HUES64 (cell line): ENCODE results near the gene SLC6A1.
"Not testable (repeated sequence)": the region's sequence is repeated elsewhere in the genome, so short reads cannot be mapped to it uniquely, and the experiment has no call there.

ENCODE experiments used
- H3K27ac ChIP-seq: 2 replicates; pipeline ENCODE4 v1.7.0; 2013; ENCODE audit warnings: low read depth, low read length, inconsistent platforms
- H3K27me3 ChIP-seq: 2 replicates; pipeline ENCODE4 v1.6.1; 2013; ENCODE audit warnings: mild to moderate bottlenecking, low read length; ENCODE audit not compliant: insufficient read depth
- H3K36me3 ChIP-seq: 2 replicates; pipeline ENCODE4 v1.6.1; 2013; ENCODE audit warnings: mild to moderate bottlenecking, low read length; ENCODE audit not compliant: insufficient read depth
- H3K4me1 ChIP-seq: 2 replicates; pipeline ENCODE4 v1.6.1; 2013; ENCODE audit warnings: mild to moderate bottlenecking, low read length, moderate library complexity; ENCODE audit not compliant: insufficient read depth
- H3K4me3 ChIP-seq: 2 replicates; pipeline ENCODE4 v1.5.1; 2013; ENCODE audit warnings: mild to moderate bottlenecking, low read length, moderate library complexity
- H3K9ac ChIP-seq: 2 replicates; pipeline ENCODE4 v1.6.1; 2013; ENCODE audit warnings: mild to moderate bottlenecking, low read depth, low read length
- H3K9me3 ChIP-seq: 2 replicates; pipeline ENCODE4 v1.6.1; 2013; ENCODE audit warnings: low read depth, low read length; ENCODE audit not compliant: insufficient read depth
- WGBS: fragments of 150-250, 120-280 bp; methylation state at CpG from one replicate; pipeline ENCODE4 v1.1.7; 2013; ENCODE audit warnings: missing lambda C conversion rate; 5-methylcytosine and 5-hydroxymethylcytosine counted together

The SLC6A1 gene

GRCh38 chr3:11054739-11055438 is 62.3 kb downstream of the SLC6A1 start:
- H3K36me3 ChIP-seq: no peaks in the 10 kb centered on the region
- no peak overlapping the region for H3K9ac ChIP-seq
- 90% methylated on average over 17 of the region's 17 CpGs for WGBS
- no peaks in the 10 kb centered on the region for H3K4me1 ChIP-seq
- no peaks in the 10 kb centered on the region for H3K27me3 ChIP-seq
- H3K27ac ChIP-seq: no peak overlapping the region
- no peaks in the 10 kb centered on the region for H3K9me3 ChIP-seq
- no peak overlapping the region for H3K4me3 ChIP-seq

GRCh38 chr3:11055496-11055895 is 62.9 kb downstream of the SLC6A1 start:
- no peak overlapping the region for H3K9ac ChIP-seq
- no peaks in the 10 kb centered on the region for H3K4me1 ChIP-seq
- H3K9me3 ChIP-seq: no peaks in the 10 kb centered on the region
- no peak overlapping the region for H3K4me3 ChIP-seq
- H3K27me3 ChIP-seq: peaks cover 3% of the 10 kb centered on the region; the same call in 1 of the 2 replicates
- 94% methylated on average over 10 of the region's 10 CpGs for WGBS
- no peaks in the 10 kb centered on the region for H3K36me3 ChIP-seq
- no peak overlapping the region for H3K27ac ChIP-seq

- H3K27me3 ChIP-seq: peaks cover 7% of the 10 kb centered on the region
- no peaks in the 10 kb centered on the region for H3K36me3 ChIP-seq
- WGBS: 80% methylated on average over 8 of the region's 8 CpGs
- H3K9me3 ChIP-seq: no peaks in the 10 kb centered on the region
- H3K4me1 ChIP-seq: no peaks in the 10 kb centered on the region
- H3K4me3 ChIP-seq: no peak overlapping the region
- no peak overlapping the region for H3K27ac ChIP-seq
- H3K9ac ChIP-seq: no peak overlapping the region
Observed at GRCh38 chr3:11056531-11057050, 64.0 kb downstream of the SLC6A1 start.

- 88% methylated on average over 4 of the region's 4 CpGs for WGBS
- no peaks in the 10 kb centered on the region for H3K36me3 ChIP-seq
Observed at GRCh38 chr3:11057655-11058054, 65.1 kb downstream of the SLC6A1 start.

GRCh38 chr3:11059090-11059798 is 66.7 kb downstream of the SLC6A1 start:
- WGBS: 47% methylated on average over 14 of the region's 14 CpGs
- no peaks in the 10 kb centered on the region for H3K9me3 ChIP-seq
- H3K9ac ChIP-seq: no peak overlapping the region
- H3K27me3 ChIP-seq: peaks cover 7% of the 10 kb centered on the region
- no peaks in the 10 kb centered on the region for H3K4me1 ChIP-seq
- no peaks in the 10 kb centered on the region for H3K36me3 ChIP-seq
- no peak overlapping the region for H3K27ac ChIP-seq
- no peak overlapping the region for H3K4me3 ChIP-seq

More at GRCh38 chr3:11057655-11058054, 65.1 kb downstream of the SLC6A1 start:
- Histone ChIP-seq H3K9ac (no peak overlapping the region), H3K4me1 (no peaks in the 10 kb centered on the region), H3K9me3 (no peaks in the 10 kb centered on the region), H3K27me3 (peaks cover 7% of the 10 kb centered on the region), H3K4me3 (no peak overlapping the region), H3K27ac (no peak overlapping the region)

GRCh38 chr3:11059799-11060115 is 67.2 kb downstream of the SLC6A1 start:
- Histone ChIP-seq H3K36me3 (no peaks in the 10 kb centered on the region), H3K27ac (no peak overlapping the region), H3K4me1 (no peaks in the 10 kb centered on the region), H3K9ac (no peak overlapping the region), H3K9me3 (0 out of 2 replicates have a peak, but pooled peaks cover 4% of the 10 kb centered on the region), H3K27me3 (peaks cover 7% of the 10 kb centered on the region), H3K4me3 (no peak overlapping the region)

GRCh38 chr3:11060500-11061251 is 68.1 kb downstream of the SLC6A1 start:
- H3K4me1 ChIP-seq: no peaks in the 10 kb centered on the region
- H3K9ac ChIP-seq: no peak overlapping the region
- 21% methylated on average over 35 of the region's 35 CpGs for WGBS
- H3K36me3 ChIP-seq: no peaks in the 10 kb centered on the region
- peaks cover 7% of the 10 kb centered on the region for H3K27me3 ChIP-seq
- no peak overlapping the region for H3K27ac ChIP-seq
- H3K9me3 ChIP-seq: 0 out of 2 replicates have a peak, but pooled peaks cover 6% of the 10 kb centered on the region
- H3K4me3 ChIP-seq: peak overlapping the region; percentile 34

GRCh38 chr3:11061268-11061871 is 68.8 kb downstream of the SLC6A1 start:
- H3K4me1 ChIP-seq, H3K36me3 ChIP-seq, H3K9ac ChIP-seq, H3K9me3 ChIP-seq, H3K27me3 ChIP-seq, H3K27ac ChIP-seq: not testable (repeated sequence)
- 69% methylated on average over 41 of the region's 41 CpGs for WGBS
- peak overlapping the region; percentile 34 for H3K4me3 ChIP-seq

GRCh38 chr3:11062704-11063103 is 70.2 kb downstream of the SLC6A1 start:
- Histone ChIP-seq H3K9ac (no peak overlapping the region), H3K27me3 (peaks cover 7% of the 10 kb centered on the region), H3K4me3 (no peak overlapping the region), H3K9me3 (0 out of 2 replicates have a peak, but pooled peaks cover 6% of the 10 kb centered on the region), H3K27ac (no peak overlapping the region), H3K36me3 (no peaks in the 10 kb centered on the region), H3K4me1 (no peaks in the 10 kb centered on the region)
- WGBS: 93% methylated on average over 7 of the region's 7 CpGs

GRCh38 chr3:11071096-11071755 is 78.7 kb downstream of the SLC6A1 start:
- H3K36me3 ChIP-seq: no peaks in the 10 kb centered on the region
- no peak overlapping the region for H3K27ac ChIP-seq
- H3K4me3 ChIP-seq: no peak overlapping the region
- H3K9ac ChIP-seq: no peak overlapping the region
- WGBS: 92% methylated on average over 26 of the region's 26 CpGs
- H3K4me1 ChIP-seq: no peaks in the 10 kb centered on the region
- peaks cover 7% of the 10 kb centered on the region for H3K9me3 ChIP-seq
- H3K27me3 ChIP-seq: no peaks in the 10 kb centered on the region
